ENCODE measurements around the gene RXRA. TPM values are rescaled to one million over a fixed set of nuclear protein-coding genes. Genes with fewer than 3 reads are reported as not detected.

Gene RXRA
- total and polyA plus RNA-seq, 2 donors (not counting 3 experiments of a cell fraction or from before 2014, with no cell fraction given), result 15.4 to 37.4 TPM

DNA sequence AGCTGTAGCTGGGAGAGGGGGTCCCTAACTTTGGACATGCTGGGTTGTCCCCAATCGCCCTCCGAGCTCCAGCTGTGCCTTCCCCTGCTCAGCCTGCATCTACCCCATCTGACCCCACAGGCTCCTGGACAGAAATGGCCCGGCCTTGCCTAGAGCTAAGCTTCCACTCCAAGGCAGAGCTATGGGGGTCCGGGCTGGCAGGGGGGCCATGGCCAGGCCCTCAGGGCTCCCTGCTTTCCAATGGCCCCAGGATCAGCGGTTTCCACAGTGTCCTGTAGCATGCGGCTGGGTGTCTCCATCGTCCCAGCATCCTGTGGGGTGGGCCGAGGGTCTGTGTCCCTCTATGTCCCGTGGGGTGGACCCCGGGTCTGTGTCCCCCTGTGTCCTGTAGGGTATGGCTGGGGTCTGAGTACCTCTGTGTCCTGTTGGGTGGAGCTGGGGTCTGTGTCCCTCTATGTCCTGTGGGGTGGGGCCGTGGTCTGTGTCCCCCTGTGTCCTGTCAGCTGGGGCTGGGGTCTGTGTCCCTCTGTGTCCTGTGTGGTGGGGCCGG lies 130.6 kb downstream of the RXRA start:
- Histone ChIP-seq H3K9me3 (replicated peaks; ENCODE audit: control insufficient read depth, insufficient read depth, low read length) (no peaks in the 10 kb centered on the region), H3K4me3 (replicated peaks in 1 of 3; ENCODE audit: insufficient read depth in 1 of 3, low read depth in 1 of 3, low read length in 3 of 3) (no peak overlapping the region), H3K4me2 (ENCODE audit: insufficient read depth, low read length) (peak overlapping the region; percentile 39), H3K36me3 (ENCODE audit: control insufficient read depth in 2 of 2, extremely low read depth in 1 of 2, insufficient read depth in 2 of 2, low read length in 2 of 2) (no peaks in the 10 kb centered on the region), H3K79me2 (ENCODE audit: control insufficient read depth, insufficient read depth, low read length) (no peaks in the 10 kb centered on the region), H3K9me1 (replicated peaks; ENCODE audit: control insufficient read depth, extremely low read depth, insufficient read depth, low read length) (no peaks in the 10 kb centered on the region), H3K27ac (ENCODE audit: insufficient read depth, low read depth, low read length) (peak overlapping the region; percentile 99), H4K20me1 (replicated peaks; ENCODE audit: control insufficient read depth, extremely low read depth, insufficient read depth, low read length) (no peaks in the 10 kb centered on the region), H3K4me1 (ENCODE audit: control insufficient read depth, extremely low read depth, insufficient read depth, low read length) (peaks cover 19% of the 10 kb centered on the region), H2AFZ (ENCODE audit: low read depth, low read length) (peak overlapping the region; percentile 83), H3K27me3 (ENCODE audit: control insufficient read depth in 2 of 2, insufficient read depth in 2 of 2, low read length in 2 of 2) (no peaks in the 10 kb centered on the region), H3K9ac (replicated peaks; ENCODE audit: extremely low read depth, insufficient read depth, low read length) (peak overlapping the region; percentile 88)
- POLR2A ChIA-PET, result interaction anchor here (0.7 to 1.0 kb wide), 4 partner anchors 18 to 1257 kb away, joined by 3 to 5 read pairs (median 3); no protein-coding TSS in a partner anchor
- TF ChIP-seq, protein P1, sequence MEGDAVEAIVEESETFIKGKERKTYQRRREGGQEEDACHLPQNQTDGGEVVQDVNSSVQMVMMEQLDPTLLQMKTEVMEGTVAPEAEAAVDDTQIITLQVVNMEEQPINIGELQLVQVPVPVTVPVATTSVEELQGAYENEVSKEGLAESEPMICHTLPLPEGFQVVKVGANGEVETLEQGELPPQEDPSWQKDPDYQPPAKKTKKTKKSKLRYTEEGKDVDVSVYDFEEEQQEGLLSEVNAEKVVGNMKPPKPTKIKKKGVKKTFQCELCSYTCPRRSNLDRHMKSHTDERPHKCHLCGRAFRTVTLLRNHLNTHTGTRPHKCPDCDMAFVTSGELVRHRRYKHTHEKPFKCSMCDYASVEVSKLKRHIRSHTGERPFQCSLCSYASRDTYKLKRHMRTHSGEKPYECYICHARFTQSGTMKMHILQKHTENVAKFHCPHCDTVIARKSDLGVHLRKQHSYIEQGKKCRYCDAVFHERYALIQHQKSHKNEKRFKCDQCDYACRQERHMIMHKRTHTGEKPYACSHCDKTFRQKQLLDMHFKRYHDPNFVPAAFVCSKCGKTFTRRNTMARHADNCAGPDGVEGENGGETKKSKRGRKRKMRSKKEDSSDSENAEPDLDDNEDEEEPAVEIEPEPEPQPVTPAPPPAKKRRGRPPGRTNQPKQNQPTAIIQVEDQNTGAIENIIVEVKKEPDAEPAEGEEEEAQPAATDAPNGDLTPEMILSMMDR (IDR thresholded peaks at IDR 0.05; ENCODE audit: extremely low read depth in 1 of 2, insufficient read depth in 1 of 2, low read depth in 1 of 2, low read length in 2 of 2), result no peak
- no peak for TF ChIP-seq FOS (IDR thresholded peaks at IDR 0.05; ENCODE audit: borderline replicate concordance, insufficient read depth, low read length)
- TF ChIP-seq POLR2A (IDR thresholded peaks at IDR 0.05; ENCODE audit: low read depth, low read length), result no peak
- no peak for TF ChIP-seq GATA2 (IDR thresholded peaks at IDR 0.05; ENCODE audit: insufficient read depth, insufficient read length, low read depth, low read length)
- no peak for TF ChIP-seq MYC (IDR thresholded peaks at IDR 0.05; ENCODE audit: low read depth, low read length)
- intact Hi-C loops (cut with micrococcal nuclease), result loop anchor here (1.0 to 5.0 kb wide), 6 partner anchors 18 to 620 kb away; partner anchors contain the start of gene COL5A1
- DNase-seq (ENCODE audit: low read depth, low spot score), result no peak
- dilution Hi-C loops (cut with MboI; ENCODE audit: extremely low pct_ligation_motif_present, low sequenced_read_pairs), result no loop called here
- peak; percentile 4 for FAIRE-seq
- TSS peak; percentile 98 for BruUV-seq (replicated peaks)
- CTCF ChIA-PET, result interaction anchor here (0.8 to 1.7 kb wide), 10 partner anchors 14 to 282 kb away, joined by 3 to 9 read pairs (median 4); no protein-coding TSS in a partner anchor

Data from endothelial cell of umbilical vein (primary cell).